GM12891 (cell line): Measurements from ENCODE around the gene ORMDL1.
A peak's percentile ranks its signal among the peaks of the same experiment; 100 is the strongest.
"Not testable (repeated sequence)": the region's sequence is repeated elsewhere in the genome, so short reads cannot be mapped to it uniquely, and the experiment has no call there.

Experiments used
- DNase-seq: peaks from one replicate; pipeline ENCODE4 v3.0.0; 2011; ENCODE audit warnings: low spot score; ENCODE audit not compliant: insufficient read length
- FAIRE-seq: peaks from 2 replicates; lab custom pipeline; 2011; peaks lifted over from hg19 to GRCh38; lab: Jason Lieb, UNC
- PAX5 ChIP-seq: IDR thresholded peaks from 2 replicates; pipeline ENCODE4 v1.6.1; 2011; ENCODE audit warnings: low read length, moderate library complexity, mild to moderate bottlenecking; ENCODE audit not compliant: insufficient read depth, severe bottlenecking
- POLR2A ChIP-seq: IDR thresholded peaks from 2 replicates; pipeline ENCODE4 v1.6.1; 2011; ENCODE audit warnings: low read depth, low read length, control low read depth
- POLR2AphosphoS5 ChIP-seq: IDR thresholded peaks from 2 replicates; pipeline ENCODE4 v1.6.1; 2011; ENCODE audit warnings: low read depth, low read length, control low read depth
- POU2F2 ChIP-seq: IDR thresholded peaks from 2 replicates; pipeline ENCODE4 v1.6.1; 2011; ENCODE audit warnings: low read depth, mild to moderate bottlenecking, control low read depth, low read length, moderate library complexity
- SPI1 ChIP-seq: IDR thresholded peaks from 2 replicates; pipeline ENCODE4 v1.6.1; 2011; ENCODE audit warnings: low read depth, low read length, control low read depth
- TAF1 ChIP-seq: IDR thresholded peaks from 2 replicates; pipeline ENCODE4 v1.6.1; 2011; ENCODE audit warnings: low read depth, low read length, control low read depth

ORMDL1 gene

GRCh38 chr2:189782221-189782671 is 1.9 kb downstream of the ORMDL1 start:
- TF ChIP-seq PAX5 (no peak), POU2F2 (no peak), TAF1 (no peak), POLR2AphosphoS5 (no peak), SPI1 (no peak), POLR2A (no peak)
- FAIRE-seq (peak; percentile 16), DNase-seq (no peak)

DNA sequence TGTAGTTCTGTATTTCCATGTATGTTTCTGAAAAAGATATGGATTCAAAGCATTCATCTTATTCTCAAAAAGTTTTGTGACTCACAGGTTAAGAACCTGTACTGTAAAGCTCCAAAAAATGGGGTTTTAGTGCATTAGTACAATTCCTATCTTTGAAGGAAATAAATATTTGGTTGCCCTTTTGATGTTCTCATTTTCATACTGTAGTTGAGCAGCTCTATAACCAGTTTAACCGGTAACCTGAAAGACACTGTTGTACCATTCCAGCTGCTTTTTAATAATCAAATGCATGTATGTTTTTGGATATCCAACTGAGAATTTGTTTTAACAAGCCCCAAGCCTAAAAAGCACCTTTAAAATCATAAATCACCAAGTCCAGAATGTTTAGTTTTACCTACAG is 11.9 kb downstream of the ORMDL1 start:
- FAIRE-seq (no peak), DNase-seq (no peak)
- TF ChIP-seq POU2F2: no peak
- TF ChIP-seq SPI1: no peak
- no peak for TF ChIP-seq TAF1
- no peak for TF ChIP-seq POLR2AphosphoS5
- TF ChIP-seq POLR2A: no peak
- TF ChIP-seq PAX5: no peak

DNA sequence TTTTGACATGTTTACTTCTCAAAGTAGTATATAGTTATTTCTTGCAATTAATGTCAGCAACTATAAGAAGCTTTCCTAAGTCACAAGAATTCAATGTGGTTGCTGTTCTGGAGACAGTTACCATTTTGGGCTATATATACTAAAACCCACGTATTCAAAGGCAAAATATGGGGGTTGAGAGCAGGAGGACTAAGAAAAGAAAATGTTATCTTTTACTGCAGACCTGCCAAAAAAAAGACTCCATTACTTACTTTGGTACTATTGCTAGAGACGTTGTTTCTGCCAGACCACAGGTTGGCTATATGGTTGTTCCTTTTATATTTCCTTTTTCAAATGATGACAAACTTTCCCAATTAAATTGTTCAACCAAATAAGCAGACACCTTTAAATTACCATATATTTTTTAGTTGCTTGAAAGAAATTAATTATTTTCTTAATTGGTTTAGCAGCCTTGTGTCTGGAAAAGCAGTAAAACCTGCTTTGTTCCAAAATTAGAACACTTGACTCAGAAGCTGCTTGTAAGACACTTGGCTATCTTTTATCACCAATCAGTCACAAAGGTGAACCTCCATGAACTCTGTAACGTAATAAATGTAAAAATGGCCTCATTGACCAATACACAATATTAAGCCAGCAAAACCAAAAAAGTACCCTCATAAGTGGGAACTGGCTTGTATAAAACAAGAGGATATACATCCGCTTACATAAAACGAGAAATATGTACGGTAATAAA is 13.4 kb downstream of the ORMDL1 start:
- DNase-seq (no peak), FAIRE-seq (no peak)
- TF ChIP-seq PAX5 (no peak), TAF1 (no peak), POLR2A (no peak), POU2F2 (no peak), POLR2AphosphoS5 (no peak), SPI1 (no peak)

DNA sequence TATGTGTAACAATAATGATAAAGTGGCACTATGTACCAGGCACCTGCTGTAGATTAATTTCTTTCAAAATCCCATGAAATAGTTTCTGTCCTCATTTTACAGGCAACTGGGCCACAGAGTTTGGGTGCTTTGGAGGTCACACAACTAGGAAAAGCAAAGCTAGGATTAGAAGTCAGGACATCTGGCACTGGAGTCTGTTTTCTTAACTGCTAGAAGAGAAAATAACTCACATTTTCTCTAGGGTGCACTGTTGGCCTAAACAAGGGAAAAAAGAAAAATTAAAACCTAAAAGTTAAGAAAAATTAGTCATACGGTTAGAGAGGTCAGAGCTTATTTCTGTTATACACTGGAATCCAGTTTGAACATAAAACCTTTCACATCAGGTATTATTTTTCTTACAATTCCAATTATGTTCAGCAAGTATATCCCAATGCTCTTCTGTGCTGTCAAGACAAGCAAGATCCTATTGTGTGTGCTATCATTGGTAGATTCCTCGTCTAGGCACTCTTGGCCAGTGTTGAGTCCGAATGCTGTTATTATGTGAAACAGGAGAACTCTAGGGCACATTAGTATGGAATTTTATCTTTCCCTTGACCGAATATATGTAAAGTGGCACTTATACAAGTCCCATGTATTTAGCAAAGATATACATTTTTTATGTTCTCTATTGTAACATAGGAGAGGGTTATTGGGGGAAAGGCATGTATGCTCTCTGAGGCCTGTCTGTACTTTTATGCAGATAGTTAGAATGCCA is 20.1 kb downstream of the ORMDL1 start:
- TF ChIP-seq POLR2AphosphoS5: no peak
- peak; percentile 5 for FAIRE-seq
- DNase-seq: no peak

DNA sequence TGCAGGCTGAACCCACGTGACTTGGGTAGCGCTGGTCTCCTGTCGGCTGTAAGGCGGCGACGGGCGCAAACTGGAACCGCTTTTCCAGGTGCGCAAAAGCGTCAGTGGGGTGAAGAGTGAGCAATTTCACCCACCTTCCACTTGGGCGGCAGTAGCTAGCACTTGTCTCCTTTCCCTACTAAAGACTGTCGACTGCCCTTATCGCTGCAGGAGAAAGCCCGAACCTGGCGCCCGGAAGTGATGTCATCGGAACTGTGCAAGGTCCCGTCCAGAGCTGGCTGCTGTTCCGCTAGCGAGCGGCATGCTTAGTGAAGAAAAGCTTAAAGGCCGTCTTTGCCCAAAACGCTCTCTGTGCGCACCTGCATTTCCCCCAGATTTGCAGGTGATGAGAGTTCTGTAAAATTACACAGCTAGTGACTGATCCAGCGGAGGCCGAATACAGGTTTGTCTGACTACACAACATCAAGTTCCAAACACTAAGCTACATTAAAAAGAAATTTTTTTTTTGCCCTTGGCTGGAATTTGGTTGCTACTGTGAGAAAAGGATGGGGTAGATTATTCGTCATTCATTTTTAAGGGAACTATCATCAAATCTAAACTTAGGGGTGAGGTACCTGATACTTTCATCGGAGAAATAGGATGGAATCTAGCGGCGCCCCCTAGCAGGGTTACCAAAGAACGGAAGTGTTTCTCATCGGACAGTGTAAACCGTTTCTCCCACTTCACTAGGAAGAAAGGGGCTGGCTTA is 21.4 kb downstream of the ORMDL1 start, which contains the start of gene OSGEPL1:
Gene OSGEPL1, minus strand, starts transcription at position 242 of the 748 bp plus-strand sequence. CDS start 1,152 bp downstream, outside the sequence.
- peak; percentile 29; the same call in 1 of the 2 replicates for TF ChIP-seq SPI1
- TF ChIP-seq PAX5: peak; percentile 5
- peak; percentile 81 for TF ChIP-seq POU2F2
- TF ChIP-seq POLR2A: peak; percentile 92
- TF ChIP-seq TAF1: peak; percentile 71
- TF ChIP-seq POLR2AphosphoS5: peak; percentile 91
- peak; percentile 45 for DNase-seq
- peak; percentile 98 for FAIRE-seq

- DNase-seq: no peak
- no peak for TF ChIP-seq PAX5
- no peak for TF ChIP-seq SPI1
- TF ChIP-seq TAF1: no peak
- no peak for TF ChIP-seq POLR2A
- no peak for TF ChIP-seq POU2F2
- no peak for TF ChIP-seq POLR2AphosphoS5
- FAIRE-seq: no peak
Measured at GRCh38 chr2:189762229-189762550, 21.9 kb downstream of the ORMDL1 start.

GRCh38 chr2:189760154-189760553 is 24.0 kb downstream of the ORMDL1 start:
- DNase-seq, FAIRE-seq: not testable (repeated sequence)

DNA sequence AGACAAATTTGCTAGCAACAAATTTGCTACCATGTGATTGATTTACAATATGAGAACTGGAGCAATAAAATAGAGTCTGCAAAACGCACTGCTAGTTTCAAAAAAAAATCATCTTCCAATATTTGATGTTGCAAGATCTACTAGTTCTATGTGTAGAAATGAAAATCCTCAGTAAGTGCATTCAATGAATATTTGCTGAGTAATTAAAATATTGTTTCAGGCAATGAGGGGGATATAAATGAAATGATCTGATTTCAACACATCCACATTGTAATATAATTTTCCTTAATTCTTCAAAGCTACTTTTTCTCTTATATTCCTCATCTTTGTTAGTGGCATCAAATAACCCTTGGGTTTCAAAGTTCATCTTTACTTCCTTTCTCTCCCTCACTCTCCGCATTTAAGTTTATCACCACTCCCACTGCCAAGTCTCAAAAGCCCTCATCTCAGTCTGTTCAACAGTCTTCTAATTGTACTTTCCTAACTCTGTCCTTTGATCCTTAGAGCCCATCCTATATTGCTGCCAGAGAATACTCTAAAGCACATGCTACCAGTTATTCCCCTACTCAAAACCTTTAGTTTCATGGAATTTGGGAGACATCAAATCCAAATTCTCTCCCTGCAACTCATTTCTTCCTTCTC is 27.7 kb downstream of the ORMDL1 start:
- DNase-seq (no peak), FAIRE-seq (no peak)
- TF ChIP-seq POU2F2 (no peak), POLR2AphosphoS5 (no peak), PAX5 (no peak)

- DNase-seq: no peak
- peak; percentile 75 for FAIRE-seq
Measured at GRCh38 chr2:189751080-189751658, 33.0 kb downstream of the ORMDL1 start.

DNA sequence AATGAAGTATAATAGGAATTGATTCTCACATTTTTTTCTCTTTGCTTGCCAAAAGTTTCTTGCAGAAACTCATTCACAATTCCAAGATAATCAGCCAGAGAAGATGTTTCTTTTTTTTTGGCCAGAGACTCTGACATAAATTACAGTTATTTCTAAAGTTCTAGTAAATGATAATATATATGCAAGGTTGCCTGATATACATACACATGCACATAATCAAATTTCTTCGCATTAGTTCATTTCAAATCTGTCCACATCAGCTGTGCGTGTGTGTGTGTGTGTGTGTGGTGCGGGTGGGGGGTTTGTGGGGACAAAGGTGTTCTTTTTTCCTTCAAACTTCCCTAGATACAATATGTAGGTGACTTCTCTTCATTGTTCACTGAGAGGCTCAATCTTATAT is 54.7 kb downstream of the ORMDL1 start:
- no peak for FAIRE-seq
- no peak for TF ChIP-seq POU2F2

More at GRCh38 chr2:189751080-189751658, 33.0 kb downstream of the ORMDL1 start:
- no peak for TF ChIP-seq PAX5

More for the DNA sequence above, 54.7 kb downstream of the ORMDL1 start:
- DNase-seq: no peak
